ENCODE data around the gene ZBTB43. TPM values are rescaled to one million over a fixed set of nuclear protein-coding genes. Genes with fewer than 3 reads are reported as not detected.

Gene ZBTB43
- total and polyA plus RNA-seq, 11 donors: 10.7 to 42.8 (median 33.7) TPM

DNA sequence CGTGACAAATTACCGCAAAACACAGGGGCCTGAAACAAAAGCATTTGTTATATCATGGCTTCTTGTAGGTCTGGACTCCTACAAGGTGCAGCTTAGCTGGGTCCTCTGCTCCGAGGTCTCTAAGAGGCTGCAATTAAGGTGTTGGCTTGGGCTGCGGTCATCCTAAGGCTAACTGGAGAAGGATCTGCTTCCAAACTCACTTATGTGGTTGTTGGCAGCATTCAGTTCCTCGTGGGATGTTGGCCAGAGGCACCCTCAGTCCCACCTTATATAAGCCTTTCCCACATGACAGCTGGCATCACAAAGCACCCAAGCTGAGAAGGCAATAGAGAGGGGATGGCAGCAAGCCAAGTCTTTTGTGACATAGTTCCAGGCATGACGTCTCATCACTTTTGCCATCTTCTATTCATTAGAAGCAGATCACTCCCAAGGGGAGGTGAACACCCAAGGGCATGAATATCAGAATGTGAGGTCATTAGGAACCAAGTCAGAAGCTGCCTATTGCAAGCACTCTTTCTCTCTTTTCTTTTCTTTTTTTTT lies 47.9 kb upstream of the ZBTB43 start:
- DNase-seq: no peak
- no peaks in the 10 kb centered on the region for H3K4me1 ChIP-seq
- 61 to 67% (median 64%) methylated on average over 6 of the region's 6 CpGs for WGBS, 4 donors
- peaks cover 0 to 20% (median 0%) of the 10 kb centered on the region in 9 donors for H3K27me3 ChIP-seq
- intact Hi-C loops (cut with DNase I): no loop called here
- no peak overlapping the region for H3K4me3 ChIP-seq
- no peak for TF ChIP-seq POLR2A (IDR thresholded peaks at IDR 0.05)
- TF ChIP-seq, protein P1, sequence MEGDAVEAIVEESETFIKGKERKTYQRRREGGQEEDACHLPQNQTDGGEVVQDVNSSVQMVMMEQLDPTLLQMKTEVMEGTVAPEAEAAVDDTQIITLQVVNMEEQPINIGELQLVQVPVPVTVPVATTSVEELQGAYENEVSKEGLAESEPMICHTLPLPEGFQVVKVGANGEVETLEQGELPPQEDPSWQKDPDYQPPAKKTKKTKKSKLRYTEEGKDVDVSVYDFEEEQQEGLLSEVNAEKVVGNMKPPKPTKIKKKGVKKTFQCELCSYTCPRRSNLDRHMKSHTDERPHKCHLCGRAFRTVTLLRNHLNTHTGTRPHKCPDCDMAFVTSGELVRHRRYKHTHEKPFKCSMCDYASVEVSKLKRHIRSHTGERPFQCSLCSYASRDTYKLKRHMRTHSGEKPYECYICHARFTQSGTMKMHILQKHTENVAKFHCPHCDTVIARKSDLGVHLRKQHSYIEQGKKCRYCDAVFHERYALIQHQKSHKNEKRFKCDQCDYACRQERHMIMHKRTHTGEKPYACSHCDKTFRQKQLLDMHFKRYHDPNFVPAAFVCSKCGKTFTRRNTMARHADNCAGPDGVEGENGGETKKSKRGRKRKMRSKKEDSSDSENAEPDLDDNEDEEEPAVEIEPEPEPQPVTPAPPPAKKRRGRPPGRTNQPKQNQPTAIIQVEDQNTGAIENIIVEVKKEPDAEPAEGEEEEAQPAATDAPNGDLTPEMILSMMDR (IDR thresholded peaks at IDR 0.05): no peak
- H3K36me3 ChIP-seq: no peaks in the 10 kb centered on the region
- ATAC-seq: peak in 2 of 4 donors; percentile 16 to 31
- no peak overlapping the region for H3K27ac ChIP-seq
- no peaks in the 10 kb centered on the region for H3K9me3 ChIP-seq

GRCh38 chr9:126758916-126759585 lies 45.8 kb upstream of the ZBTB43 start:
- Histone ChIP-seq H3K4me1 (no peaks in the 10 kb centered on the region), H3K4me3 (no peak overlapping the region), H3K9me3 (no peaks in the 10 kb centered on the region), H3K36me3 (no peaks in the 10 kb centered on the region), H3K27ac (no peak overlapping the region), H3K27me3 (peaks cover 0 to 20% (median 0%) of the 10 kb centered on the region in 9 donors)
- ATAC-seq (no peak), DNase-seq (no peak)
- WGBS, 4 donors: 66 to 81% (median 78%) methylated on average over 7 of the region's 7 CpGs
- TF ChIP-seq, protein P1 (IDR thresholded peaks at IDR 0.05): no peak
- no peak for TF ChIP-seq POLR2A (IDR thresholded peaks at IDR 0.05)
- intact Hi-C loops (cut with DNase I): no loop called here

DNA sequence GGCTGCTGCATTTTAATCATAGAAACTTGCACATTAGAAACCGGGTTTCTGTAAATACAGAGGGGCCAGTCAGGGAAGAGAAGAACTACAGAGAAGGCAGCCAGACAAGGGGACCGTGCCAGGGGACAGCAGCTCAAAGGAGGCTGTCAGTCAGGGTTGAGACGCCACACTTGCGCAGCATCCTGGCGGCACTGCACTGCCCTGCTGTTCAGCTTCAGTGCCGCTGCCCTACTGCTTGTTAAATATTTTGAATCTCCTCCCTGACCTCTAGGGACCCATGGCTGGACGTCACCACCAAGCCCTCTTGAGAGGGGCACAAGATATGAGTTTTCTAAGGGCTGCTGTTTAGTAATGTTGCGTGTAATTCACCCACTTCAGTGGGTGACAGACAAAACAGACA lies 43.6 kb upstream of the ZBTB43 start:
- H3K36me3 ChIP-seq: no peaks in the 10 kb centered on the region
- H3K4me3 ChIP-seq: no peak overlapping the region
- ATAC-seq (no peak), DNase-seq (no peak)
- TF ChIP-seq POLR2A (IDR thresholded peaks at IDR 0.05): no peak
- TF ChIP-seq, protein P1 (IDR thresholded peaks at IDR 0.05): no peak
- WGBS, 4 donors: 64 to 73% (median 66%) methylated on average over 8 of the region's 8 CpGs
- intact Hi-C loops (cut with DNase I): loop anchor here in 1 of 10 donors (5.0 kb wide), 1 partner anchor 39 kb away; no protein-coding TSS in a partner anchor
- no peaks in the 10 kb centered on the region for H3K4me1 ChIP-seq
- H3K27ac ChIP-seq: no peak overlapping the region
- H3K9me3 ChIP-seq: no peaks in the 10 kb centered on the region
- peaks cover 0 to 22% (median 0%) of the 10 kb centered on the region in 9 donors for H3K27me3 ChIP-seq

GRCh38 chr9:126763130-126763764 lies 41.6 kb upstream of the ZBTB43 start:
- H3K27me3 ChIP-seq: peaks cover 0 to 19% (median 0%) of the 10 kb centered on the region in 9 donors
- DNase-seq (no peak), ATAC-seq (no peak)
- H3K4me3 ChIP-seq: no peak overlapping the region
- no peaks in the 10 kb centered on the region for H3K36me3 ChIP-seq
- TF ChIP-seq, protein P1 (IDR thresholded peaks at IDR 0.05): no peak
- no peak for TF ChIP-seq POLR2A (IDR thresholded peaks at IDR 0.05)
- no peaks in the 10 kb centered on the region for H3K9me3 ChIP-seq
- H3K4me1 ChIP-seq: no peaks in the 10 kb centered on the region
- intact Hi-C loops (cut with DNase I): loop anchor here in 1 of 10 donors (5.0 kb wide), 1 partner anchor 41 kb away; no protein-coding TSS in a partner anchor
- 81 to 89% (median 87%) methylated on average over 7 of the region's 7 CpGs for WGBS, 4 donors
- H3K27ac ChIP-seq: no peak overlapping the region
